ELR (cell line): ENCODE results near the gene SLC22A13.
"Not testable (repeated sequence)": the region's sequence is repeated elsewhere in the genome, so short reads cannot be mapped to it uniquely, and the experiment has no call there.

Experiments used
- DNase-seq: peaks from one replicate; pipeline ENCODE4 v3.0.0-alpha.2; 2015; ENCODE audit warnings: low read depth

The SLC22A13 gene

DNA sequence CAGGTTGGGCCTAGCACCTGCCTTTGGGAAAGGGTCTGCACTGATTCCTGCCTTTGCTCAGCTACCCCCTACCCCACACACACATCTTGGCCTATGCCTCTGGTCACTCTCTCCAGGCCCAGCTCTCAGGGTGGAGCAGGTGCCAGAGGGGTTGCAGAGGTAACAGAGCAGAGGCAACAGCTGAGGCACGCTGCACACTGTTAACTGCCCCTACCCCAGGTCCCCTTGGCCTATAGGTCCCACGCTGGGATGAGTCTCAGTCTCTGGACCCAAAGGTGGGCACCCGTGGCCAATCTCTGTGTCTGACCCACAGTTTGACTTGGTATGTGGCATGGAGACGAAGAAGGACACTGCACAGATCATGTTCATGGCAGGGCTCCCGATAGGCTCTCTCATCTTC, 41.3 kb downstream of the SLC22A13 start:
- no peak for DNase-seq

DNA sequence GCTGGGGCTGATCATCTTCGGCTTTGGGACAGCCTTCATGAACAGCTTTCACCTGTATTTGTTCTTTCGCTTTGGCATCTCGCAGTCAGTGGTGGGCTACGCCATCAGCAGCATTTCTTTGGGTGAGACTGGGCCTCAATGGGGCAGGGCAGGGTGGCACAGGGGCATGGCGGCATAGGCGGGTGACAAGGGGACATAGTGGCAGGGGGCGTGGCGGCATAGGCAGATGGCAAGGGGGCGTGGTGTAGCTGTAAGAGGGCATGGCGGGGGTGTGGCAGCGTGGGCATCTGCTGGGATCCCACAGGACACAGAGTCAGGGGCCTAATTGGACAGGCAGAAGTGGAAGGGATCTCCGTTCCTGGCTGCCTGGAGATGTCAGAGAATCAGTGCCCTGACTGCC, 42.0 kb downstream of the SLC22A13 start:
- DNase-seq, result no peak

DNA sequence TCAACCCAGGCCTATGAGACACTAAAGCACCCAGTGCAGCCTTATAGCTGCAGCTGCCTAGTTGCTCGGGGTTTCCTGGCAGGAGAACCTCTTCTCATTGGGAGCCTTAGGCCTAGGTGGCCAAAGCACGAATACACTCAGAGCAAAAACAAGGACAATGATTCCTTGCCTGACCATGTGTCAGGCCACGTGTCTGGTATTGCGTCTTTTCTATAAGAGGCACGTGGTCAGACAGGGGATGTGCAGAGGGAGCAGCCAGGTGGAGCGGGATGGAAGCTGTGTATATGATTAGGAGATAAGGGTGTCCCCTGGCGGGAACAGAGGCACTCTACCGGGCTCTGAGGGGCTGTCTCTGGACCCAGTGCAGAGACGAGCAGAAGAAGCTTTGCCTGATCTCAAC, 42.8 kb downstream of the SLC22A13 start:
- DNase-seq, result no peak

DNA sequence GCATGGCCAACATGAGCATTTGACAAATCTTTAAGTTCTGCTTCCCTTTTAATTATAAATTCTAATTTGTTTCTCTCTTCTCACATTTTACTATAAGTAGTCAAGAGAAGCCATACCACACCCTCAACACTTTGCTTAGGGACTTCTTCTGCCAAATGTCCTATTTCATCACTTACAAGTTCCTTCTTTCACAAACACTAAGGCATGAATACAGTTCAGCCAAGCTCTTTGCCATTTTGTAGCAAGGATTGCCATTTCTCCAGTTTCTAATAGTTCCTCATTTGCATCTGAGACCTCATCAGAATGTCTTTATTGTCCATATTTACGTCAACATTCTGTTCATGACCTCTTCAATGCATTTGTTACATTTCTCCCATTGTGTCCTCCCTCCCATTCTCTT, 45.9 kb downstream of the SLC22A13 start:
- DNase-seq, result no peak

DNA sequence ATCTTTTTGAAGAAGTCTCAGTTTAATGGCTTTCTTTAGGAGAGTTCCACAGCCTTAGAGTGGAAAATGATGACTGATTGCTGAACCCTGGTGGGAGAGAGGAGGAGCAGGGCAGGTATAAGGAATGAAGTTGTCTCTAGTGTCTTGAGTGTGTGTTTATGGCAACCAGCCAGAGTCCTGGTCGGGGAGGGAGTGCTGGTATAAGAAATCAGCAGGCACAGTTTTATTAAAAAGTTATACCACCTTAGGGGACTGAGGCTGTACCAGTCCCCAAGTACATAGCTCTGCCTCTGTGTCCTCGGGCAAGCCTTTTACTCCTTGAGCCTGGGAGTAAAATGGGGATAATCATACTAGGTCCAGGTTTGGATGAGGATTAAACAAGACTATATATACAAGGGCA, 46.3 kb downstream of the SLC22A13 start:
- DNase-seq, result no peak

DNA sequence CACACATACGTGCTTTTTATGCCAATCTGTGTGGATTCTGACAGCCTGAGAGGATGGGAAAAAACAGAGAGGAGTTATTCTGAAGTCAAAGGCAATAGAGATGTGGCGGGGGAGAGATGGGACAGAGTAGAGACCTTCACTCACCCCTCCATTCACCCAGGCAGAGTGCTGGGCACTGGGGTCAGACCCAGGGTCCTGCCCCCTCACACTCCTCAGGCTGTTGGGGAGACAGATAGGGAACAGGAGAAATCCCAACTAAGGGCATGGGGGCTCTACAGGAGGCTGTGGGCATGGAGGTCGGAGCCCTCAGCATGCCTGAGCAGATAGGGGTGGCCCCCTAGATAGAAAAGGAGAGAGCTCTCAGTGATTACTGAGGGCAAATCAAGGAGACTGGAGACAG, 46.7 kb downstream of the SLC22A13 start:
- no peak for DNase-seq

DNA sequence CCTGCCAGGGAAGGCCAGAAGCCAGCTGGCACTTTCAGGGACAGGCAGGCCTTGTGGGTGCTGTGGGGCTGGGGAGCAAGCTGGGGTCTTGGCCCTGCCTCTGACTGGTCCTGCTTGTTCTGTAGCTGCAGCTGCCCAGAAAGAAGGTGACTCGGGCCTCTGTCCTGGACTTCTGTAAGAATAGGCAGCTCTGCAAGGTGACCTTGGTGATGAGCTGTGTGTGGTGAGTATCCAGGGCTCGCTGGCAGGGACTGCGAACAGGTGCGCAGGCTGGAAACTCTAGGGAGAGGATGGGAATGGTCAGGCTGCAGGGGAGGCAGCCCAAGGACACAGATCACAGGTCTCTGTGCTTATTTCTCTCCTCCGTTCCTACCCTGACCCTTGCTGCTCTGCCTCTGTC, 47.7 kb downstream of the SLC22A13 start:
- DNase-seq, result no peak

DNA sequence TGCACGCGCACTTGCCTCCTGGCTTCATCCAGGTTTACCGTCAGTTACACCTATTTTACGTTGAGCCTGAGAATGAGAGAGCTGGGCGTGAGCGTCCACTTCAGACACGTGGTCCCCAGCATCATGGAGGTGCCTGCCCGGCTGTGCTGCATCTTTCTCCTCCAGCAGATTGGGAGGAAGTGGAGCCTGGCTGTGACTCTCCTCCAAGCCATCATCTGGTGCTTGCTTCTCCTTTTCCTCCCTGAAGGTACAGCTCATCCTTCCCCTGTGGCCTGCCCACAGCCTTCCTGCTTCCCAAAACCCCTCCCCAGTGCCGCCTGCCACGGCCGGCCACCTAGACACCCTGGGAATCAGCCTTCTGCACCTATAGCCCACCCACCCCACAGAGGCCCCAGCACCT, 48.1 kb downstream of the SLC22A13 start:
- no peak for DNase-seq

DNA sequence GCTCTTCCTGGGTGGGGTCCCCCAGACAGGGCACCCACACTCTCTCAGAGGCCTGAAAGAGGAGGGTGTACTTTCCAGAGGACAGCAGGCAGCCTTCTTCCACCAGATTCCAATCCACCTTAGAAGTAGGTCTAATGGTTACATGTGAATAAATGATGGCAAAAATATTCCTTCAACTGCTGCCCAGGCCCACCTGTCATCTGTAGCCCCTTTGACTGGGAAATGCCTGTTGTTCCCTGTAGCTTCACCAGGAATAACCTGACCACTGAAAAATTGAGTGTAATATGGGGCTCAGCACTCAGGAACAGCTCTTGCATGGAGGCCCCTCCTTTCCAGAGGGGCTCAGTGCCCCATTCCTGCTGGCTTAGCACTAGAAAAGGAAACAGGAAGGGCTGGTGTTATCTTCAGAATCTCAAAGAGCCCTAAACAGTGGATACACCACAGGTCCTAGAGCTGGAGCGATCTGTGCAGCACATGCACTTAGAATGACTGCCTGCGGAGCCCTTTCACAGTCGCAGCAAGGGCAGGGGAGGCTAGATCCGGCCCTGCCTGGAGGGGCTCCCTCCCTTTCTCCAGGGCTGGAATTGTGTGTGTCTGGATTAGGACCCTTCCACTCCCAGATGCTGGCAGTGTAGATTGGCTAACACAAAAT, 48.6 kb downstream of the SLC22A13 start:
- peak; percentile 3 for DNase-seq

DNA sequence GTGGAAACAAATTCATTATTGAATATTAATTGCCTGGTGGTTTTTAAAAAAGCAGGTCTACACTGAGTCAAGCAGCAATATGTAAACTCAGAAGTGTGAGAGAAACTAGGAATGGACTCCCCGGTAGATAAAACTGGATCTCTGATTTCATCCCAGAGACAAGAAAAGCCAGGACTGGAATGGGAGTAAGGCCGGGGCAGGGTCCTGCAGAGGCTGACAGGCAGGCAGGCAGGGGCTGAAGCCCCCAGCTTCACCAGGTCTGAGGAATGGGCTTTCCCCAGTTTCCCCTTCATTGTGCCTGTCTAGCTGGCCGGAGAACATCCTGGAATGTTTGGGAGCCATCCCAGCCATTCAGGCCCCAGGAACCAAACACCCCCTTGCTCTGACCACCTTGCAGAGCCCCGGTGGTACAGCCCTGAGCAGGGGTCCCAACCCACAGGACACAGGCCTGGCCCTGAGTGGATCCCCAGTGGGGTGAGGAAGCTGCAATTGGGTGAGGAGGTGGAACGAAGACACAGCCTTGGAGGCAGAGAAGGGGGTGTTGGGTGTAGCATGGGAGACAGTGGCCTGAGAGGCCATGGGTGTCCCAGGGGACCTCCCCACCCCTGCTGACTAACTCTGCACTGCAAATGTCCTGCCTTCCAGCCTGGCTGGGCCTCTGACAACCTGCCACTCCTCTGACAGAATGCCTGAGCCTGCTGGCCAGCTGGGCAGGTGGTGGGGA, 49.3 kb downstream of the SLC22A13 start:
- no peak for DNase-seq

DNA sequence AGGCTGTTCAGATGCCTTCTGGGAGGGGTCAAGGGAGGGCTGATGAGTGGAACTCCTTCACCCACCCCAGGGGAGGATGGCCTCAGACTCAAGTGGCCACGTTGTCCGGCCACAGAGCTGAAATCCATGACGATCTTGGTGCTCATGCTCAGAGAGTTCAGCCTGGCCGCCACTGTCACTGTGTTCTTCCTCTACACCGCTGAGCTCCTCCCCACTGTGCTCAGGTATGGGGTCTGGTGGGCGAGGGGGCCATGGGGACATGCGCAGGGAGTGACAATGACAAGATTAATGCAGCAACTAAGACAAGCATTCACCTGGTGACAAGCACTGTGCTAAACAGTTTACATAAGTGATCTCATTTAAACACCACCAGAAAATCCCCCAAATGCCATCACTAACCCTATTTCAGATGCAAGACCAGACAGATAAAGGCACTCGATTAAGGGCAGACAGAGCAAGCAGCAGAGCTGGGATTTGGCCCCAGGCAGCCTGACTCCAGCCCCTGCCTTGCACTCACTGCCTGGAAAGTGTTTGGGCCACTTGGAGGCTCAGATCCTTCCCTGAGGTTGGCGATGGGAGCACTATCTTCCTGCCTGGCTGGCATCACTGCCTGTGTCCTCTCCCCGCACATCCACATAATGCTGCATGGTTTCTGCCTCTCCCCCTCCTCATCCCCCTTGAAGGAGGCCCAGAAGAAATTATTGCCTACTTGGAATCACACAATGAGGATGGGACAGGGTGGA, 50.0 kb downstream of the SLC22A13 start:
- no peak for DNase-seq

DNA sequence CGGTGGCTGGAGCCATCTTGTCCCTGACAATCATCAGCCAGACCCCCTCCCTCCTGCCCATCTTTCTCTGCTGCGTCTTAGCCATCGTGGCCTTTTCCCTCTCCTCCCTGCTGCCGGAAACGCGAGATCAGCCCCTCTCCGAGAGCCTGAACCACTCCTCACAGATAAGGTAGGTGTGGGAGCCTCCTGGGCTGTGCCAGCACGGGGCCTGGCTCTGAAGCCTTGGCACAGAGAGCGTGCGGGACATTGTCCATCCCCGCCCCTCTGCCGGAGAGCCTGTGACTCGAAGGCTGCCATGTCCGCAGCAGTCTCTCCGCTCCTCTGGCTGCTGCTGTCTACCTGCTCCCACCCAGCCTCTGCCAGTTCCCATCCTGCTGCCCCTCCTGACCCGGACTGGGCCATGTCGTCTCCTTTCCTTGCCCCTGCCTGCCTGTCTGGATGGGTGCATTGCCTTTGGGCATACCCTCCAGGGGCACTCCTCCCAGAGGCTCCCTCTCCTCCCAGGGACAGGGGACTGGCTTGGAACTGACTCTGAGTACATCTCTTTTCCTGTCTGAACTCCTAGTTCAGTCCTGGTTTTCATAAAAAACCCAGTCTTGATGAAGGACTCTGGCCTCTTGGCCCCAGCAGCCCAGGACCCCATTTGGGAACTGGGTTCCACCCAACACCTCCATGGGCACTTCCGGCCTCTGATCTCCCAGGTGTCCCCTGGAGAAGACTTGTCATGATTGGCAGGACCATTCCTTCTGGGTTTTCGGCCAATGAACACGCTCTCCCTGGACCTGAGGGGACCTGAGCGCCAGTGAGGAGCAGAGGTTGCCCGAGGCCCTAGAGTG, 51.0 kb downstream of the SLC22A13 start:
- DNase-seq, result no peak

DNA sequence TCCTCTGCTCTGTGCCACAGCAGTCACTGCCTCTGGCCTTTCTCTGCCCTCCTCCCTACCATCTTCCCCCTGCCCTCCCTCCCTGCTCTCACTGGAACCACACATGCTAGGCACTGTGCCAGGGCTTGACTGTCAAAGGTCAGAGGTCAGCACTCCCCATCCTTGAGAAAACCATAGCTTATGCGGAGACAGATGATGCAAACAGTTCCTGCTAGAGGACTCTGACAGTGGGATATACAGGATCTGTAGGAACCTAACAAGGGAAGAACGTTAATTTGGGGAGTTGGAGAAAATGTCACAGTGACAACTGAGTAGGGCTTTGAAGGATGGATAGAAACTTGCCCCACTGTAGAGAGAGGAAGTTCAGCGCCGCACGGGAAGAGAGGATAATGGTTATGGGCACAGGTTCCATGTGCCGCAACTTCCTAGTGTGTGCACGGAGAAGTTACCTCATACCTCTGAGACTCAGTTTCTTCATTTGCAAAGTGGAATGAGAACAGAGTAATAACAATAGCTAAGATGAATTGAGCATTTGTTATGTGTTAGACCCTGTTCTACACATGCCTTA, 51.7 kb downstream of the SLC22A13 start:
- DNase-seq, result no peak

DNA sequence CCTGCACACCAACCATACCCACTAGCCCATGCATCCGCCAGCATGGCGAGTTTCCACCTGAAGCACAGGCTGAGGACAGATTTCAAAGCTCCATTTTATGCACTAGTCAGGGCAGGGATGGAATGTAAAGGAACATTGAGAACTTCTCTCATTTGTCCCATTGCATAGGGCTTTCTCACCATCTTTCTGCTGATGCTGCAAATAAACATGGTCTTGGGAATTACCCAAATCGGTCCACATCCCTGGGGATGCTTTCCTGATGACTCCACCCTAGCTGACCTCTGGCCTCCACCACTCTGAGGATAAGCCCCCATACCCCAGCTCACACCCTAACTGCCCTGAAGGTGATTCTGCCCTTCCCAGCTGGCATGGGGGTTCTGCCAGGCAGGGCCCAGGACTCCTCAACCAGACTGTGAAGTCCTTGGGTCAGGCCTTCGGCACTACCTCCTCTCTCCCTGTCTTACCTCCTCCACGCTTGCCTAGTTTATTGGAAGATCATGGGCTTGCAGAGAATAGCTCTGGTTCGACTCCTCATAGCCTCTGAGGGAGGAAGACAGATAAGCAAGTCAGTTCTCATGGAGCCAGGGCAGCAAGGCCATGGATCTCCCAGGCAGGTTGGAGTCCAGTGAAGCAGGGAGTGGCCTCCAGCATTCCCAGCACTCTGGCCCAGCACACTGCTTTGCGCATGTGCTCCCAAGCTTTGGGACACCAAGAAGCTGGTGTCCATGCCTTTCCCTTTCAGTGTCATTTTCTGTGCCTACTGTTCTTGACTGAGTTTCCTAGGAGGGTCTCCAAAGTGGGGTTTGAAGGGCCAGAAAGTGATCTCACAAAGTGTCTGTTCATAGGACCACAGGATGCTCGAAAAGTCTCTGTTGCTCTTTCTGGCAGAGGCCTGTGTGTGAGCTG, 53.4 kb downstream of the SLC22A13 start:
- DNase-seq, result no peak

DNA sequence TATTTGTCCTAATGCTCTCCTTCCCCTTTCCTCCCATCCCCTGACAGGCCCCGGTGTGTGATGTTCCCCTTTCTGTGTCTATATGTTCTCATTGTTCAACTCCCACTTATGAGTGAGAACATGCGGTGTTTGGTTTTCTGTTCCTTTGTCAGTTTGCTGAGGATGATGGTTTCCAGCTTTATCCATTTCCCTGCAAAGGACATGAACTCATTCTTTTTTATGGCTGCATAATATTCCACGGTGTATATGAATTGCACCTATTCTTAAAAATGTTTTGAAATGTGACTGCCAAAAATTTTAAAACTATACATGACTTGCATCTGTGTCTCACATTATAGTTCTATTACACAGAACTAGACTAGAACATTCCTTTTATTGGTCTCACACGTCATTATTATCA, 55.0 kb downstream of the SLC22A13 start:
- DNase-seq, result not testable (repeated sequence)

DNA sequence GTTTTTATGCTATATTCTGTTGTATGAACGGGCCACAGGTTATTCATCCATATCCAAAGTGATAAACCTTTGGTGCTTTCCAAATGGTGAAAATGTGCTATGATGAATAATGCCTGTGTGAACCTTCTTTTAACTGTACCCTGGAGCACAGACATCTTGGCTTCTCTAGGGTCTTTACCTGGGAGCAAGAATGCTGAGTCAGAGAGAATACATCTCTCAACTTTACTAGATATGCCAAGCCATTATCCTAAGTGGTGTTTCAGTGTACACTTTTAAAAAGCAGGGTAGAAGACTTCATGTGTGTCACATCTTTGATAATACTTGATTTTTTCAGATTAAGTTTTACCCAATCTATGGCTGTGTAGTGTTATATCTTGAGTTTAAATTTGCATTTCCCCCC, 57.4 kb downstream of the SLC22A13 start:
- no peak for DNase-seq

DNA sequence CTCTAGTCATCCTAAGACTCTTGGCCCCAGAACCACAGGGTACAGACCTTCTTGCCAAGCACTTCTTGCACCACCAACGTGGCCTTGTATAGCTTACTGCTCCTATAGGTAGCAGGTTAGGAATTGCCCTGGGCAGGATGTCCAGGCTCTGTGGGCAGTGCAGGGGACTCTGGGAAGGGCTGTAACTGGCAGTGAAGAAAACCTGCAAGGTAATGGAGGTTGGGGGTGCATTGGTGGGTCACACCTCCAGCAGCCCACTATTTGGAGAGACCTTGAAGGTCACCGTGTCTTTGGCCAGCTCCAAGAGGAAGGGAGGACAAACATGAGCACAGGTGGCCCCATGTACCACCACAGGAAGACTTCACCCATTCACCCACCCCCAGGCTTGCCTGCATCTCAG, 59.6 kb downstream of the SLC22A13 start:
- DNase-seq, result no peak

DNA sequence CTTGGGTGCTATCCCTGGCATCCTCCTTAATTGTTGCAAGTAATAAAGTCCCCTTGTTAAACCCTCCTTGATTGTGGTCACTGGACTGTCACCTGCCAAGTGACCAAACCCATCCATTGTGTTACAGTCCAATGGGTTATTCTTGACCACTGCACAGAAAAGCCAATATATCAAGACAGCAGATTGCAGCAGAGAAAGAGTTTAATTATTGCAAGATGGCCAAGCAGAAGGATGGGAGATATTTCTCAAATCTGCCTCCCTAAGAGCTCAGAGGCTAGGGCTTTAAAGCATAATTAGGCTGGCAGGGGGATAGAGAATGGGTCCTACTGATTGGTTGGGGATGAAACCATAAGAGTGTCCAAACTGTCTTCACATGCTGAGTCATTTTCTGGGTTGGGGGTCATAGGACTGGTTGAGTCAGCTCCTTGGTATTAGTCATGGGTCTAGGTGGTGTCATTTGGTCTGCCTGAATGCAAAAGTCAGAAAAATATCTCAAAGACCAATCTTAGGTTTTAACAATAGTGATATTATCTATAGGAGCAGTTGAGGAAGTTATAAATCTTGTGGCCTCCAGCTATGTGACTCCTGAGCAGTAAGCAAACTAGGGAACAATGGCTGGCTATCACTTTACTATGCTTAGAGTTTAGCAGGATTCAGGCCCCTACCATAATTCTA, 61.9 kb downstream of the SLC22A13 start:
- DNase-seq, result peak; percentile 93
